Lower lobe of right lung (tissue), 2 donors: ENCODE results near the gene HEMGN. TPM values are rescaled to one million over a fixed set of nuclear protein-coding genes. Genes with fewer than 3 reads are reported as not detected.

Experiments
- ATAC-seq, 2 donors: fragments of 200-7000 bp; cut with Tn5 transposase; one replicate each; pipeline ENCODE4 v1.9.1; 2020 to 2022; ENCODE audit warnings: mild to moderate bottlenecking in 2 of 2, moderate library complexity in 2 of 2
- DNase-seq: peaks from one replicate; pipeline ENCODE4 v3.0.0-alpha.2; 2020
- H3K27ac ChIP-seq: fragments of 200-600 bp; one replicate; pipeline ENCODE4 v1.8.0; 2022
- H3K27me3 ChIP-seq: fragments of 200-600 bp; one replicate; pipeline ENCODE4 v1.8.0; 2022; ENCODE audit warnings: low read depth
- H3K36me3 ChIP-seq: fragments of 200-600 bp; one replicate; pipeline ENCODE4 v1.8.0; 2022; ENCODE audit warnings: mild to moderate bottlenecking
- H3K4me1 ChIP-seq: fragments of 200-600 bp; one replicate; pipeline ENCODE4 v1.8.0; 2022
- H3K4me3 ChIP-seq: fragments of 200-600 bp; one replicate; pipeline ENCODE4 v1.8.0; 2022; ENCODE audit warnings: mild to moderate bottlenecking
- H3K9me3 ChIP-seq: fragments of 200-600 bp; one replicate; pipeline ENCODE4 v1.8.0; 2022
- CTCF ChIP-seq: fragments of 200-600 bp; IDR thresholded peaks from one replicate; pipeline ENCODE4 v1.8.0; 2022; ENCODE audit warnings: antibody characterized with exemption, mild to moderate bottlenecking
- intact Hi-C: fragments of 100-400 bp; cut with DNase I; formaldehyde crosslinking; loops from one replicate; pipeline ENCODE4 v1.11.0; 2022
- total RNA-seq: library from RNA; stranded (reverse); fragmentation: NEBNext Ultra II Directional; extraction: Animal tissue kit (Norgen Biotek cat#: 25700); gene quantifications from one replicate; pipeline ENCODE4 v1.2.1, GENCODE V29; 2021
- donor health status: DM: no; HTN: yes; CAD: no; lungs with severe emphysema.

Gene HEMGN
- total RNA-seq, 1 donor from 2014 or later, result 0.56 TPM

GRCh38 chr9:97970165-97970564 is 32.2 kb upstream of the HEMGN start:
- Histone ChIP-seq H3K27me3 (no peaks in the 10 kb centered on the region), H3K27ac (no peak overlapping the region), H3K4me3 (no peak overlapping the region), H3K9me3 (no peaks in the 10 kb centered on the region), H3K36me3 (no peaks in the 10 kb centered on the region), H3K4me1 (no peaks in the 10 kb centered on the region)
- DNase-seq, result no peak
- TF ChIP-seq CTCF, result no peak
- no peak for ATAC-seq
- intact Hi-C loops, result no loop called here

- no peak for ATAC-seq
- intact Hi-C loops, result no loop called here
- no peak for TF ChIP-seq CTCF
These were observed 31.0 kb upstream of the HEMGN start for GRCh38 chr9:97969014-97969413.

DNA sequence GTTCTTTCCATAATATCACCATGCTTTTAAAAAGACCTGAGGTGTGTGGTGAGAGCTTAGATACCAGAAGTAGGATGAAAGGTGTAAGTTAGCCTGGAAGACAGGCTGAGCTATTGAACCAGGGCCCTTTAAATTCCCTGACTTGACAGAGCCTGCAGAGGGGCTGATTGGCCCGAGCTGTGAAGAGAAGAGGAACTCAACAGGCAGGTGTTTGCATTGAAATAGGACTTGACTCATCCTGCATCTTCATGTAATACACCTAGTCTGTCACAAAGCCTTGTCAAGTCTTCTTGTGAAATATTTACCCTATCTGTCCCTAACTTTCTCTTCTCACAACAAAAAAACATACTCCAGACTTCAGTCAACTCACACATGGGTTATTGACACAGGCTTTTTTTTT is 28.5 kb upstream of the HEMGN start:
- Histone ChIP-seq H3K27ac (no peak overlapping the region), H3K9me3 (no peaks in the 10 kb centered on the region), H3K27me3 (no peaks in the 10 kb centered on the region), H3K4me1 (no peaks in the 10 kb centered on the region), H3K4me3 (no peak overlapping the region), H3K36me3 (no peaks in the 10 kb centered on the region)
- ATAC-seq (no peak), DNase-seq (no peak)
- no peak for TF ChIP-seq CTCF
- intact Hi-C loops, result no loop called here

More at GRCh38 chr9:97969014-97969413, 31.0 kb upstream of the HEMGN start:
- DNase-seq, result no peak
- no peak overlapping the region for H3K4me3 ChIP-seq
- H3K27ac ChIP-seq, result no peak overlapping the region
- H3K27me3 ChIP-seq, result no peaks in the 10 kb centered on the region
- H3K36me3 ChIP-seq, result no peaks in the 10 kb centered on the region
- H3K9me3 ChIP-seq, result no peaks in the 10 kb centered on the region
- no peaks in the 10 kb centered on the region for H3K4me1 ChIP-seq

DNA sequence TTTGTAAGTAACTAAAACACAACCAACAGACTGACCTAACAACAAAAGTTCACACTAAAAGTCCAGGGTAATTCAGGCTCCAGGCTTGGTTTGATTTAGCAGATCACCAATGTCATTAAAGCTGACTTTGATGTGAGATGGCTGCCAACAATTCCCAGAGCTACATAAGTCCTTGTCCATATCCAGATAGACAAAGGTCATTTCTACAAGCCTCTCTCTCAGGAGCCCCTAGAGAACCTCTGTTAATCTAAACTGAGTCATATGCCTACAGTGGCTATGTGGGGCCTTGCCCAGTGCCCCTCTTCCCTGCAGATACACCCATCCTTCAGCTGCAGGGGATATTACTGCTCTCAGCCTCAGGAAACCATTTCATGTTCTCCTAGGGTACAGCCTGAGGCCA is 26.9 kb upstream of the HEMGN start:
- intact Hi-C loops, result no loop called here
- no peaks in the 10 kb centered on the region for H3K4me1 ChIP-seq
- no peak overlapping the region for H3K4me3 ChIP-seq
- H3K27ac ChIP-seq, result no peak overlapping the region
- no peaks in the 10 kb centered on the region for H3K9me3 ChIP-seq
- TF ChIP-seq CTCF, result no peak
- ATAC-seq, result no peak
- DNase-seq, result no peak
- H3K27me3 ChIP-seq, result no peaks in the 10 kb centered on the region
- H3K36me3 ChIP-seq, result no peaks in the 10 kb centered on the region

- intact Hi-C loops, result no loop called here
- Histone ChIP-seq H3K27me3 (no peaks in the 10 kb centered on the region), H3K36me3 (no peaks in the 10 kb centered on the region), H3K9me3 (no peaks in the 10 kb centered on the region), H3K4me3 (no peak overlapping the region), H3K4me1 (no peaks in the 10 kb centered on the region), H3K27ac (no peak overlapping the region)
- TF ChIP-seq CTCF, result no peak
- no peak for DNase-seq
- no peak for ATAC-seq
These were observed 25.3 kb upstream of the HEMGN start for GRCh38 chr9:97963232-97963631.

DNA sequence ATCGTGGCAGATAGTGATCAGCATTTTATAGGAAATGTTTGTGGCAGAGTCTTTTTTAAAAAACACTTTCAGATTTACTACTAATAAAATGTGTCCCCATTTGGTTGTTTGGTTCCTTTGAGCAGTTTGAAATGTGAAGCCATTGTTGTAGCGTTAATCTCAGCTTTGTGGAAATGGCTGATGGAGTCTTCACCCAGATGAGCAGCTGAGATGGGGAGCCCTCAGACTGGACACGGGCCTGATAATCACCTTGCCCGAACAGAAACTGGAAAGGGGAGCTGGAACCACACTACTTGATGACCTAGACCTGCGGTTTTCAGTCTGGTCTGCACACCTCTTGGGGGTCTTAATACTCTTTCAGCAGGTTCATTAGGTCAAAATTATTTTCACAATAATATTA is 24.6 kb upstream of the HEMGN start:
- Histone ChIP-seq H3K27ac (no peak overlapping the region), H3K9me3 (no peaks in the 10 kb centered on the region), H3K27me3 (no peaks in the 10 kb centered on the region), H3K4me3 (no peak overlapping the region), H3K4me1 (no peaks in the 10 kb centered on the region), H3K36me3 (no peaks in the 10 kb centered on the region)
- ATAC-seq, result no peak
- no peak for DNase-seq
- intact Hi-C loops, result no loop called here
- TF ChIP-seq CTCF, result no peak
